LHCN-M2 (cell line): ENCODE results near the gene BABAM2. TPM values are rescaled to one million over a fixed set of nuclear protein-coding genes. Genes with fewer than 3 reads are reported as not detected.
"Not testable (repeated sequence)": the region's sequence is repeated elsewhere in the genome, so short reads cannot be mapped to it uniquely, and the experiment has no call there.

Experiments
- DNase-seq: peaks from one replicate; pipeline ENCODE4 v3.0.0-alpha.2; 2012; ENCODE audit warnings: low read depth
- total RNA-seq: library from RNA; depleted of rRNA; stranded (reverse); fragments of >200 nt; gene quantifications from 2 replicates; pipeline ENCODE4 v1.2.3, GENCODE V29; 2014

The BABAM2 gene
- total RNA-seq, 1 experiment from 2014 or later: 36.6 TPM

DNA sequence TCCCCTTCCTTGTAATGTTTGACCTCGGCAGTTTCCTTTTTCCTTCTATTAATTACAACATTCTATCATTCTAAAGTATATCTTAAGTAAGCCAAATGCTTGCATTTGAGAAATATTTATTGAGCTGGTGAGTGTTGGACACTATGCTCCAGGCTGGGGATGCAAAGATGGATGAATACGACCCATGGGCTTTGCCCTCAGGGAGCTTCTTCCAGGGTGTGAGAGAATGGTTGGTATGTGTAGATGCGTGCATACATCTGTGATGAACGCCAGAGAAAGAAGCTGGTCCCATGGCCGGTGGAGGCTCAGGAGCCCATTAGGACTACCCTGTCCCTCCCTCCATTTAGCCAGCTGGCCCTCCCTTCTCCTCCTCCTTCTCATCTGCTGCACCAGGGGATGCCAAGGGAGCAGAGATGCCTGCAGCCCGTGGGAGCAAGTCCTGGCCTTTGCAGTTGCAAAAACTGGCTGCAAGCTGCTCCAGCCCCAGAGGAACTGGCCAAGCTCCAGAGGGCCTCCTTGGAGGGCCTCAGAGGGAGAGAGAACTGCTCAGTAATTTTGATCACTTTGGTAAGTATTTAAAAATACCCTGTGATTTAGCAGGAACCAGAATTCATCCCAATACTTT, 436.5 kb downstream of the BABAM2 start:
- no peak for DNase-seq

- no peak for DNase-seq
These were observed 437.0 kb downstream of the BABAM2 start for GRCh38 chr2:28327581-28327955.

- peak; percentile 64 for DNase-seq
These were observed 437.7 kb downstream of the BABAM2 start for GRCh38 chr2:28327956-28328922.

DNA sequence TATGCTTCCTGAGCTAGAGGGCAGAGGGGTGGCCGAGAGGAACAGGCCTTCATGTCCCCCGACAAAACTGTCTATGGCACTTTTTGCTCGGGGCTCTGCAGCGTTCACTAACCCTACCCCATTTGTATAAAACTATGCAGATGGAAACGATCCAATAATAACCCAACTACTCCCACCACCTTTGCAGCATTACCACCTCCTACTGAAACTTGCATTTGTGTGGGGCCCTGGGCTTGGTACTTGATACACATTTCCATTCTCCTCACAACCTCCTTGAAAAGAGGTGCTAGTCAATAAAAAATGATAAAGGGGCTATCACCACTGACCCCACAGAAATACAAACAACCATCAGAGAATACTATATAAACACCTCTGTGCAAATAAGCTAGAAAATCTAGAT, 438.7 kb downstream of the BABAM2 start:
- DNase-seq: no peak

GRCh38 chr2:28330722-28331121, 440.2 kb downstream of the BABAM2 start:
- DNase-seq: not testable (repeated sequence)

DNA sequence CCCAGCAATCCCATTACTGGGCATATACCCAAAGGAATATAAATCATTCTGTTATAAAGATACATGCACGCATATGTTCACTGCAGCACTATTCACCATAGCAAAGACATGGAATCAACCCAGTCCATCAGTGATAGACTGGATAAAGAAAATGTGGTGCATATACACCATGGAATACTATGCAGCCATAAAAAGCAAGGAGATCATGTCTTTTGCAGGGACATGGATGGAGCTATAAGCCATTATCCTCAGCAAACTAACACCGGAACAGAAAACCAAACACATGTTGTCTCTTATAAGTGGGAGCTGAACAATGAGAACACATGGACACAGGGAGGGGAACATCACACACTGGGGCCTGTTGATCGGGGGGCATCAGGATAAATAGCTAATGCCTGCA, 441.3 kb downstream of the BABAM2 start:
- DNase-seq: not testable (repeated sequence)

- no peak for DNase-seq
These were observed 442.2 kb downstream of the BABAM2 start for GRCh38 chr2:28332696-28333095.

GRCh38 chr2:28333606-28334526, 443.3 kb downstream of the BABAM2 start:
- no peak for DNase-seq

- no peak for DNase-seq
These were observed 444.0 kb downstream of the BABAM2 start for GRCh38 chr2:28334527-28334894.

DNA sequence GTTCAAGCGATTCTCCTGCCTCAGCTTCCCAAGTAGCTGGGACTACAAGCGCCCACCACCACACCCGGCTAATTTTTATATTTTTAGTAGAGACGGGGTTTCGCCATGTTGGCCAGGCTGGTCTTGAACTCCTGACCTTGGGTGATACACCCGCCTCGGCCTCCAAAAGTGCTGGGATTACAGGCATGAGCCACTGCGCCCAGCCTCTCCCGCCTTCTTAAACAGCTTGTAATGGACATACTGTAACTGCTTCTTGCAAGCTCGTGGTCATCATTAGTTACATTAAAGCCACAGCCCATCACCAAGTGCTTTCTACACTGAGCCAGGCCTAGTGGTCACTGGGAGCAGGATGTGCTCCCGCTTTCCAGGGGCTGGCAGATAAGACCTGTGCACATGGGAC, 444.7 kb downstream of the BABAM2 start:
- DNase-seq: not testable (repeated sequence)

DNA sequence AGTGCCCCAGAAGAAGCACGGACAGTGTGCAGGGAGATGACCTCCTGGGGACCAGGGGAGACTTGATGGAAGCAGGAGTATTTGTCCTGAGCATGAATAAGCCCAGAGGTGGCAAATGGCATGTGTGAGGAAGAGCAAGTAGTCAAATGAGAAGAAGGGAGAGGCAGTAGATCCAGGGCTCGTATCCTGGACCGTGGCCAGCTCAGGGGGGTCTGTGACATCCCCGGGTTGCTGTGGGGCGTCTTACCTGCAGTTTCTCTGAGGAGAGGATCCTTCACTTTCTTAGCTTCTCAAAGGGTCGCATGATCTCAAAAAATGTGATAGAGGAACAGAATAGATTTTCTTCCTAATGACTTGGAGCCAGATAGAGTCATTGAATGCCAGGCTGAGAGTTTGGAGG, 445.1 kb downstream of the BABAM2 start:
- no peak for DNase-seq

- no peak for DNase-seq
These were observed 445.9 kb downstream of the BABAM2 start for GRCh38 chr2:28336264-28336980.

DNA sequence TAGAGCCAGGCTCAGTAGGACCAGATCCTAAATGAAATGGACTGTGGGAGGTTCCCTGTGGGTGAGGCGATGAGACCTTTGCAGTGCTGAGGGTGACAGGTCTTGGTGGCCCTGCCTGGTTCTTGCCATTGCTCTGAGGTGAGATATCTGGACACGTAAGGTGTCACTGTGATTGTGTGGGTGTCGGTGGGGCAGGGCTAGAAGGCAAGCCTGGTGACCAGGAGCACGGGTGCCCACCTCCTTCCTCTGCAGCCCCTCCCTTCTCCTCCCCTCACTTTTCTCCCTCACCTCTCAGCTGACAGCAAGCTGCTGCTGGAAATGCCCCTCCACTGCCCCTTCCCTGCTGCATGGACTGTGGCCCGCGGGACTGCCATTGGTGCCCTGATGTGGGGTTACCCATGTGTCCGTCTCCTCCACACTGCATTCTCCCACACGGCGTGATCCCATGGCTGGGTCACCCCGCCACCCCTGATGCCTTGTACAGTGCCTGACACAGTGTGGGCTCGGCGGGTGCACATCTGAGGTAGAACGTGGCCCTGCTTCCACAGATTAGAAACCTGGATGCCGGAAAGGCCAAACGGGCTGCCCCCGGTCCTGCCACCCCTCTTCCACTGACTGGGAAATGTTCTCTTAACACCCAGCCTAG, 446.6 kb downstream of the BABAM2 start:
- DNase-seq: no peak

GRCh38 chr2:28338046-28338817, 447.7 kb downstream of the BABAM2 start:
- DNase-seq: peak; percentile 92

DNA sequence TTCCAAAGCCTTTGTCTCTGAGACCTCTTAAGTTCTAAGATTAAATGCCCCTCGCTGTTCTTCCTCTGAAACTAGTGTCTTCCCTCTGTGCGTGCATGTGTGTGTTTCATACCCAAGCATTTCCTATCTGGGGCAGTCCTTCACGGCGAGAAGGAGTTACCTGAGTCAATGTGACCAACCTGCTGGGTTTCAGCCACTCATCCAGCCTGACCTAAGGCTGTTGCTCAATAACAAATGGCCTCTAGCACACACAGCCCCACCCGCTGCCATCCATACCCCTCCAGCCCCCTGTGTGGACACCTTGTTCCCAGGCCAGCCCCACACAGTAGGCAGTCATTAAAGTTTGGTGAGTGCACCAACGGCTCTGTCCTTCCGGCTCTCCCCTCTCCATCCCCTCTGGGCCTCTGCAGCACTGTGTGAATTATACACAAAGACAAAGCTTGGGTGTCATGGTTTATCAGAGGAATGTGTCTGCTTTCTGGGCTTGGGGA, 448.3 kb downstream of the BABAM2 start:
- no peak for DNase-seq

- DNase-seq: no peak
These were observed 449.1 kb downstream of the BABAM2 start for GRCh38 chr2:28339516-28340175.

DNA sequence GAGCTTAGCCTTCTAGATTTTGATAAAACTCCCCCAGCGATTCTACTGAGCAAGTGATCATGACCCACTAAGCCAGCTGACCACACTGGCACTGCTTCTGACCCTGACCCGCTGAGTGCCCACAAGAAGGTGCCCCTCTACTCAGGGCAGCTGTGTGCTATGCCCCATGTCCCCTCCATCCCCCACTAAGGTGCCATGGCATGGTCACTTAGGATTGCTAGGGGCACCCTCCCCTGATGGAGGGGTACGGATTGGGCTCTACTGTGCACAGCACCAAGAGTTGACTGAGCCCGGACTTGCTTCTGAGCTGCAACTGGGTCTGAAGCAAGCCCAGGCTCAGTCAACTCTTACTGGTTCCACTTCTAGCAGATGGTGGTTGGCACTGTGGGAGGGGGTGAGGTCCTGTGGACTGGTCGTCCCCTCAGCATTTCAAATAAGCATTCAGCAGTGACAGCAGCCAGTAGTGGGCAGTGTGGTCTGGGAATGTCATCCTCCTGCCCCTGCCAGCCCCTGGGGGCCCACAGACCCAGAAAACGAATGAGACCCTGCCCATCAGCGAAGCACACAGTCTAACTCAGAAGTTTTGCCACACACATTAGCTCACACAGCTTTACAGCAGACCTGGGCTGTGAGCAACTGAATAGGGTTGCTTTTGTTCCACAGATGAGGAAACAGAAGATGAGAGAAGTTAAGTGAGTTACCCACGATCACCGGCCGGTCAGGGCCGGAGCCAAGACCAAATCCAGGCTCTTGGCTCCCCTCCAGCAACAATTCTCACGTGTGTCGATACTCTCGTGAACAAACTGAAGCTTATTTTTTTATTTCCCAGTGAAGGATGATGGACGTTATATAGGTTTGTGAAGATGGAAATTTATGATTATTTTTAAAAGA, 450.0 kb downstream of the BABAM2 start:
- DNase-seq: no peak
